Measurements from ENCODE around the gene TRAFD1.

Gene TRAFD1

DNA sequence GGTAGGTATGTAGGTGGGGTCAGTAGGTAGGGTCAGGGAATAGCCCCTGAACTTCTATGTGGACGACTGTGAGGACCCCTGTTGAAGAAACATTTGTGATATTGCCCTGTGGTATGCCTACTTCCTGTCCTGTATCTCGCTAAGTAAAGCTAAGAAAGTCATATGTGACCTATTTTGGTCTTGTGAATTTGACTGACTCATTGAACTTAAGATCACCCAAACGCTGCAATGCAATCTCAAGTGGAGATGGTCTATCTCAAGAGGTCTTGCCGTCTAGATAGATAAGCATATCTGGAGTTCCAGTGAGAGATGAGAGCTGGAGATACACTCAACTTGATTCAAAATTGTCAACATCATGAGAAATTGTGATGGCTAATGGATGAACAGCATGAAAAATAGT lies 73.8 kb downstream of the TRAFD1 start:
- ATAC-seq (ENCODE audit: insufficient read depth, low read depth): no peak
- no peak overlapping the region for H3K9ac ChIP-seq (ENCODE audit: low read depth, low read length)
- no peak for TF ChIP-seq EZH2 (IDR thresholded peaks at IDR 0.05; ENCODE audit: borderline replicate concordance, low read depth, low read length, severe bottlenecking)
- TF ChIP-seq, protein P1, sequence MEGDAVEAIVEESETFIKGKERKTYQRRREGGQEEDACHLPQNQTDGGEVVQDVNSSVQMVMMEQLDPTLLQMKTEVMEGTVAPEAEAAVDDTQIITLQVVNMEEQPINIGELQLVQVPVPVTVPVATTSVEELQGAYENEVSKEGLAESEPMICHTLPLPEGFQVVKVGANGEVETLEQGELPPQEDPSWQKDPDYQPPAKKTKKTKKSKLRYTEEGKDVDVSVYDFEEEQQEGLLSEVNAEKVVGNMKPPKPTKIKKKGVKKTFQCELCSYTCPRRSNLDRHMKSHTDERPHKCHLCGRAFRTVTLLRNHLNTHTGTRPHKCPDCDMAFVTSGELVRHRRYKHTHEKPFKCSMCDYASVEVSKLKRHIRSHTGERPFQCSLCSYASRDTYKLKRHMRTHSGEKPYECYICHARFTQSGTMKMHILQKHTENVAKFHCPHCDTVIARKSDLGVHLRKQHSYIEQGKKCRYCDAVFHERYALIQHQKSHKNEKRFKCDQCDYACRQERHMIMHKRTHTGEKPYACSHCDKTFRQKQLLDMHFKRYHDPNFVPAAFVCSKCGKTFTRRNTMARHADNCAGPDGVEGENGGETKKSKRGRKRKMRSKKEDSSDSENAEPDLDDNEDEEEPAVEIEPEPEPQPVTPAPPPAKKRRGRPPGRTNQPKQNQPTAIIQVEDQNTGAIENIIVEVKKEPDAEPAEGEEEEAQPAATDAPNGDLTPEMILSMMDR (IDR thresholded peaks at IDR 0.05; ENCODE audit: borderline replicate concordance, extremely low read depth, low read length, poor library complexity, severe bottlenecking): no peak
- H4K20me1 ChIP-seq (ENCODE audit: insufficient read depth, low read length): no peaks in the 10 kb centered on the region
- DNase-seq: no peak
- H2AFZ ChIP-seq (ENCODE audit: low read depth, low read length): no peak overlapping the region
- H3K4me3 ChIP-seq (ENCODE audit: low read depth in 1 of 2, low read length in 2 of 2): no peak overlapping the region
- no peaks in the 10 kb centered on the region for H3K4me1 ChIP-seq (ENCODE audit: insufficient read depth, low read length)
- no peaks in the 10 kb centered on the region for H3K9me3 ChIP-seq (ENCODE audit: insufficient read depth, low read length, severe bottlenecking)
- H3K79me2 ChIP-seq (ENCODE audit: insufficient read depth, low read length): no peaks in the 10 kb centered on the region
- no peak overlapping the region for H3K4me2 ChIP-seq (ENCODE audit: insufficient read depth, low read length)
- H3K27ac ChIP-seq (ENCODE audit: low read length): no peak overlapping the region
- H3K36me3 ChIP-seq (ENCODE audit: insufficient read depth, low read length): peaks cover 63% of the 10 kb centered on the region
- H3K27me3 ChIP-seq (ENCODE audit: insufficient read depth, low read length, poor library complexity): no peaks in the 10 kb centered on the region

All from DND-41 (cell line).